GM21717 (cell line): Measurements from ENCODE around the gene MRS2.
"Not testable (repeated sequence)": the region's sequence is repeated elsewhere in the genome, so short reads cannot be mapped to it uniquely, and the experiment has no call there.

ENCODE experiments used
- ATAC-seq: cut with Tn5 transposase; IDR thresholded peaks from one replicate; pipeline ENCODE4 v1.9.1; 2021; ENCODE audit warnings: mild to moderate bottlenecking, moderate library complexity; ENCODE audit not compliant: unreplicated experiment

The MRS2 gene

DNA sequence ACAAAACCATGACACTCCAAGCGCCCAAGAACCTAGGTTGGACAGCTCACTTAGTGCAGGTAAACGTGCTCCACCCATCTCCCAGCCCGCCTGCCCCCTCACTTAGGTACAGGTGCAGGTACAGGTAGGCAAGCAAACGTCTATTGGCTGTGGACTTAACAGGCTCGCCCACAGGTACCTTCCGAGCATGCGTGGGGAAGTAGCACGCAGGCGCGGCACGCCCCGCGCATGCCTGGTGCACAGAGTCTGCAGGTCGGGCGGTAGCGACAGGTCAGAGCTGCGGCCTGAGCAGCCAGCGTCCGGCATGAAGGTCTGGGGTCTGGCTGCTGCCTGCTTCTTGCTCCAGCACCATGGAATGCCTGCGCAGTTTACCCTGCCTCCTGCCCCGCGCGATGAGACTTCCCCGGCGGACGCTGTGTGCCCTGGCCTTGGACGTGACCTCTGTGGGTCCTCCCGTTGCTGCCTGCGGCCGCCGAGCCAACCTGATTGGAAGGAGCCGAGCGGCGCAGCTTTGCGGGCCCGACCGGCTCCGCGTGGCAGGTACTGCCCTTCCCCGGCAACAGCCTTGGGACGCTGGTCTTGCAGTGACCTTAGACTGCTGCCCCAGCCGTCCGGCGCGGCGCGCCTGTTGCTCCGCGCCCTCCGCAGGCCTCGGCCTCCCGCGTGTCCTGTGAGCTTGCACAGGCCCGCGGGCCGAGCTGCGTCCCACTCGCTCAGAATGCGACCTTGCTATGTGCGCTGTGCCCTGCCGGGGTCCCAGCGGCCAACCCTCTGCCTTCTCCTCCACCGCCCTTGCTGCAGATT lies at the start of gene MRS2:
Gene MRS2 (plus strand): TSS at position 240 of the 804 bp plus-strand sequence. CDS start 111 bp downstream, at position 351.
- ATAC-seq, result peak; percentile 95

- ATAC-seq, result no peak
Measured at GRCh38 chr6:24353861-24354260, 48.9 kb upstream of the MRS2 start.

- no peak for ATAC-seq
Measured at GRCh38 chr6:24355393-24355792, 47.3 kb upstream of the MRS2 start.

DNA sequence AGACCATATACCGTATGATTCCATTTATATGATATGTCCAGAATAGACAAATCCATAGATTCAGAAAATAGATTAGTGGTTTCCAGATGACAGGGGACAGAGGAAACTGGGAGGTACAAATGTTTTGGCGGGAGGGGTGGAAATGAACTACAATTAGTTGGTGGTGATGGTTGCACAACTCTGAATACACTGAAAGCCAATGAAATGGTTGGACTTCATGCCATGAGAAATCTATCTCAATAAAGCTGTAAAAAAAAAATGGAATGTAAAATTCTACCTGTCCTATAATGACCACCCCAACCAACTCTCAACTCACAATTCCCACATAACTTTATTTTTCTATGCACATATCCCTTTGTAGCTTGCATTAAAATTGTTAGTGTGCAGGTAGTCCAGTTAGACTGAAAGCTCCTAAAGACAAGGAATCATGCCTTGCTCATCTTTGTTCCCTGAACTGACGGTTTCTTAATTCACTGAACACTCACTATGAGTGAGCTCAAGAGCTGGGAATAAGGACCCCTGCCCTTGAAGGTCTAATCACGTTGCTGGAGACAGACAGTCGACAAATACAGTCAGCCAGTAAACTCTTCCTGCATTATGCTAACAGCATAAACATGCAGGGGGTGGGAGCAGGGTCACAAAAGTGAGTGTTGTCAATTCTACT lies 46.3 kb upstream of the MRS2 start:
- ATAC-seq, result no peak

- no peak for ATAC-seq
Measured at GRCh38 chr6:24357336-24358218, 45.2 kb upstream of the MRS2 start, which contains the start of gene DCDC2. Gene DCDC2 (minus strand): TSS chr6:24358059. CDS start chr6:24357750, 309 bp downstream.

DNA sequence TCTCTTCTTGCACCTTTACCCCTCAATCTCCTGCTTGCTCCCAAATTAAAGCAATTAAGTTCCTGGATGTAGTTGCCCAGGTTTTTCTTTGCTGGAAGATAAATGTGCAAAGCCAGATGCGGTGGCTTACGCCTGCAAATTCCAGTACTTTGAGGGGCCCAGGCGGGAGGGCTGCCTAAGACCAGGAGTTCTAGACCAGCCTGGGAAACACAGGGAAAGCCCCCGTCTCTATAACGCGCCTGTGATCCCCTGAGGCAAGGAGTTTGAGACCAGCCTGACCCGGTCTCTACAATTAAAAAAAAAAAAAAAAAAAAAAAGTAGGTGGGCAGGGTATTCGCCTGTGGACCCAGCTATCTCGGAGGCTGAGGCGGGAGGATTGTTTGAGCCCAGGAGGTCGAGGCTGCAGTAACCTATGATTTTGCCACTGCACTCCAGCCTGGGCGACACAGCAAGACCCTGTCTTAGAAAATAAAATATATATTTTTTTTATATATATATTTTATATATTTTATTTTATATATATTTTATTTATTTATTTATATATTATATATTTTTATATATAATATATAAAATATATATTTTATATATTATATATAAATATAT lies 44.4 kb upstream of the MRS2 start:
- ATAC-seq, result no peak

- peak; percentile 85 for ATAC-seq
Measured at GRCh38 chr6:24359640-24360454, 42.9 kb upstream of the MRS2 start.

DNA sequence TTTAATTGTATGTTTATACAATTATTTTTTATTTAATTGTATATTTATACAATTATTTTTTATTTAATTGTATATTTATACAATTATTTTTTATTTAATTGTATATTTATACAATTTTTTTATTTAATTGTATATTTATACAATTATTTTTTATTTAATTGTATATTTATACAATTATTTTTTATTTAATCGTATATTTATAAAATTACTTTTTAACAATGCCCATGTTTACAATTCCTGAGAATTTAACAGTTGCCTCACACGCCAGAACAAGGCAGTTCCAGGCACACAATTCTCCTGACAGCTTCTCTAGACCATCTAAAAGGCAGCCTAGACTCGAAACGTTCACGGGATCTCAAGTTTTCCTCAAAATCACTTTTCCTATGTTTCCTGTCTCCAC lies 40.4 kb upstream of the MRS2 start:
- ATAC-seq, result not testable (repeated sequence)

- not testable (repeated sequence) for ATAC-seq
Measured at GRCh38 chr6:24365103-24365633, 37.6 kb upstream of the MRS2 start.

- no peak for ATAC-seq
Measured at GRCh38 chr6:24374612-24375011, 28.1 kb upstream of the MRS2 start.

GRCh38 chr6:24376871-24377270 lies 25.9 kb upstream of the MRS2 start:
- ATAC-seq, result no peak

DNA sequence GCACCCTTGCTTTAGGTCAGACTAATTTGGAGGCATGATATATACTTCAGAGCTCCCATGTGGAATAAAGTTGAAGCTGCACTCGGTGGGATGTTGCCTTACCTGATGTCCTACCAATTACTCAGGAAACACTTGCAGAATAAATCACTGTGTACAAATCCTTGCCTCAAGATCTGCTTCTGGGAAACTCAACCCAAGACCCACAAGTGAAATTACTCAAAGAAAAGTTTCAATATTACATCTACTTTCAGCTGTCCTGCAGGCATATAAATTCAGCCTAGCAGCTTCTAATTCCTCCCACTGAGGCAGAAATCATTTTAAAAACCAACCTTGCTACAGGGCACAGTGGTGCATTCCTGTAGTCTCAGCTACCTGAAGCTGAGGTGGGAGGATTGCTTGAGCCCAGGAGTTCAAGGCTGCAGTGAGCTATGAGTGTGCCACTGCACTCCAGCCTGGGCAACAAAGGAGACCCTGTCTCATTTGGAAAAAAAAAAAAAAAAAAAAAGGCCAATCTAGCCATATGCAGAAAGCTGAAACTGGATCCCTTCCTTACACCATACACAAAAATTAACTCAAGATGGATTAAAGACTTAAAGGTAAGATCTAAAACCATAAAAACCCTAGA lies 24.2 kb upstream of the MRS2 start:
- ATAC-seq, result no peak

- no peak for ATAC-seq
Measured at GRCh38 chr6:24381476-24382219, 21.1 kb upstream of the MRS2 start.

DNA sequence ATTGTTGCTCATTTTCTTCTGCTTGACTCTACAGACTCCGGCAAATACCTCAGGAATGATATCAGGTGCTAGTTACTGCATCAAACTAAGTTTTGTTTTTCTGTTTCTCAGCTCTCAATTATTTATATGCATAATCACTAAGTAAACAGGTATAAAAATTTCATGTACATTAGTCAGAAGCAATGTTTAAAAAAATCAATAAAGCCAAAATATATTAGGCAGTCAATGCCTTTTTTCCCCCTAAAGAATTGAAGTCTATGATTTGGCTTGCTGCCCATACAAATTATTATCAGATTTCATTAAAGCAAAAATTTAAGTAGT lies 20.6 kb upstream of the MRS2 start:
- no peak for ATAC-seq

- ATAC-seq, result not testable (repeated sequence)
Measured at GRCh38 chr6:24382891-24383494, 19.7 kb upstream of the MRS2 start.

DNA sequence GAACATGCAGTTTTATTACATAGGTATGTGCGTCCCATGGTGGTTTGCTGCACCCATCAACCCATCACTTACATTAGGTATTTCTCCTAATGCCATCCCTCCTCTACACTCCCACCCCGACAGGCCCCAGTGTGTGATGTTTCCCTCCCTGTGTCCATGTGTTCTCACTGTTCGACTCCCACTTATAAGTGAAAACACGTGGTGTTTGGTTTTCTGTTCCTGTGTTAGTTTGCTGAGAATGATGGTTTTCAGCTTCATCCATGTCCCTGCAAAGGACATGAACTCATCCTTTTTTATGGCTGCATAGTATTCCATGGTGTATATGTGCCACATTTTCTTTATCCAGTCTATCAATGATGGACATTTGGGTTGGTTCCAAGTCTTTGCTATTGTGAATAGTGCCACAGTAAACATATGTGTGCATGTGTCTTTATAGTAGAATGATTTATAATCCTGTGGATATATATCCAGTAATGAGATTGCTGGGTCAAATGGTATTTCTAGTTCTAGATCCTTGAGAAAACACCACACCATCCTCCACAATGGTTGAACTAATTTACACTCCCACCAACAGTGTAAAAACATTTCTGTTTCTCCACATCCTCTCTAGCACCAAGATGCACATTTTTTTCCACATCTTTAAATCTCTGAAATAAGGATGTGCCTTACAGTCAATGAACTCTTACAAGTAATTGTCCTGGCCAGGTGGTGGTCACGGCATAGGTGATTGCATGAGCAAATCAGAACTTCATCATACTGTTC lies 18.2 kb upstream of the MRS2 start:
- not testable (repeated sequence) for ATAC-seq

- no peak for ATAC-seq
Measured at GRCh38 chr6:24385536-24386269, 17.0 kb upstream of the MRS2 start.
